C4-2B (cell line): Measurements from ENCODE around the gene NEURL3.
A peak's percentile ranks its signal among the peaks of the same experiment; 100 is the strongest.

Experiments
- H3K27ac ChIP-seq: fragments of 450-650 bp; 2 replicates; pipeline ENCODE4 v1.5.1; 2017
- CTCF ChIP-seq: fragments of 450-650 bp; conservative IDR thresholded peaks from 2 replicates; pipeline ENCODE4 v1.5.1; 2017; ENCODE audit warnings: mild to moderate bottlenecking
- ZFX ChIP-seq: fragments of 450-650 bp; IDR thresholded peaks from 2 replicates; pipeline ENCODE4 v1.6.1; 2017

Gene NEURL3

GRCh38 chr2:96537734-96538486 lies 32.8 kb upstream of the NEURL3 start:
- no peak overlapping the region for H3K27ac ChIP-seq

DNA sequence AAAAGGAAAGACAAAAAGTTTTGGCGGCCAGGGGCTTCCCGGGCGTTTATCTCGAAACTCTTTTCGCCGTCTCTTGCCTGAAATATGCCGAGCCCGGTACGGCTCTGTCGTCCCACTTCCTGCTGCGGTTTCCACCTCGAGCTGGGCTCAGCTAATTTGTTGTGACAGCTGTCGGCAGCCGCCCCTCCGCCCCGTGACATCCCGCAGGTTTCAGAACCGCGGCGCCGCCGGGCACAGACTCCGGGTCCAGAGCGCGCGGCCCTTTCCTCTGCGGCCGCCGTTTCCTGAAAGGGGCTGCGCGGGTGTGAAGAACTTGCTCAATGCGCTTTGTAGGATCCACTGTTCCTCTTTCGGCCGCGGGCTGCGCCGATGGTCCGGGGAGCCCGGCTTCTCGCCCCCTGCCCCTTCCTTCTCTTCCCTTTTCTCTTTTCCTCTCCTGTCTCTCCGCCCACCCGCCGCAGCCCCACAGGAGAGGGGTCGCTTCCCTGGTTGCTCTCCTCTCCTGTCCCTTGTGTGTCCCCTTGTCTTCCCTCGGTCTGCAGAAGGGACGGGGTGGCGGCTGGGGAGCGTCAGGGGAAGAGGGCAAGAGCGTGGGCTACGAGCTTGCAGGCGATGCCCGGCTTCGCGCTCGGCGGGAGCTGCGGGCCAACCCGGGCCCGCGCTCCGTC lies 32.0 kb upstream of the NEURL3 start:
- H3K27ac ChIP-seq: peak overlapping the region; percentile 5; the same call in 1 of the 2 replicates
- no peak for TF ChIP-seq ZFX
- no peak for TF ChIP-seq CTCF

More at GRCh38 chr2:96537734-96538486, 32.8 kb upstream of the NEURL3 start:
- TF ChIP-seq CTCF (no peak), ZFX (no peak)

DNA sequence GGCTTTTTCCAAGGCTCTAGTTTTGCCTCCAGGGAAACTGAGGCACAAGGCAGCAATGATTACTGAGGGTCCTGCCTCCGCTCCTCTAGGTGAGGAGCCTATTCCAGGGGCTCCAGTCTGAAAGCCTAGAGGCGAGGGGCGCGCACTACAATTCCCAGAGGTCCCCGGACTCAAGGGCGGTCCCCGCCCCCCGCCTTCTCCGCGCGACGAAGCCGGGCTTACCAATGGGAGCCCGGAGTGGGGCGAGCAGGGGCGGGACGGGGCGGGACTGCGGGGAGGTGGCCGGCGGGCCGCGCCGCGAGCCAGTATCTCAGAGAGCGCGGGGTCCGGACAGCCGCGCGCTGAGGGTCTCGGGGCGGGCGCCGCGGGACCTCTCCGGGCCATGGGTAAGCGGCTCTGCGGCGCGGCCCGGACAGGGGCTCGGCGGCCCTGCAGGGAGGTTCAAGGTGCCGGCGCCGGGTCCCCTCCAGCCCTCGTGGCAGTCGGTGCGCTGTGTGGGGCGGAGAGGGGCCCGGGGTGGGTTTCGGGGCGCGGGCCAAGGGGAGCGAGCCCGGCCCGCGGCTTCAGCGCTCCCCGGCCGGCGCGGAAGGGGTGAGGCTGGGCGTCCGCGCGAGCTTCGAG lies 31.4 kb upstream of the NEURL3 start, which contains the start of gene ARID5A:
ARID5A (plus strand) TSS at position 308 of the 621 bp plus-strand sequence; CDS start at position 383, 75 bp downstream.
- H3K27ac ChIP-seq: peak within 1 kb of the TSS; percentile 5; the same call in 1 of the 2 replicates
- no peak for TF ChIP-seq ZFX
- no peak for TF ChIP-seq CTCF

DNA sequence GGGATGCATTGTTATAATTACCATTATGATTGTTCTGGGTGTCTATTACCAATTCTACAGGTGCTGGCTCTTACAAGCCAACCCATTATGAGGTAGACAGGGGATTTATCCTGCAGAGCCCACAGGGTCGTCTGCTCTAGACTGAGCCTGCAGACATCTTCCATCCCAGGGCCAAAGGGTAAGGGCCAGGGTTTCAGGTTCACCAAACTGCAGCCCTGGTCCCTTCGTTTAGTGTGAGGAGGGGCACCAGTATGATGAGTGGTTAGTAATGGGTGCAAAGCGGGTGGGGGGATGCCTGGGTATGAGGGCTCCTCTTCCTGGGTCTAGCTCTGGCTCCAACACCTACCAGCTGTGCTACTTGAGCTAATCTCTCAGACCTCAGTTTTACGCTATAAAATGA lies 30.2 kb upstream of the NEURL3 start:
- TF ChIP-seq ZFX: no peak
- no peak for TF ChIP-seq CTCF
- H3K27ac ChIP-seq: no peak overlapping the region

GRCh38 chr2:96534701-96535181 lies 29.6 kb upstream of the NEURL3 start:
- TF ChIP-seq ZFX (no peak), CTCF (no peak)
- no peak overlapping the region for H3K27ac ChIP-seq

DNA sequence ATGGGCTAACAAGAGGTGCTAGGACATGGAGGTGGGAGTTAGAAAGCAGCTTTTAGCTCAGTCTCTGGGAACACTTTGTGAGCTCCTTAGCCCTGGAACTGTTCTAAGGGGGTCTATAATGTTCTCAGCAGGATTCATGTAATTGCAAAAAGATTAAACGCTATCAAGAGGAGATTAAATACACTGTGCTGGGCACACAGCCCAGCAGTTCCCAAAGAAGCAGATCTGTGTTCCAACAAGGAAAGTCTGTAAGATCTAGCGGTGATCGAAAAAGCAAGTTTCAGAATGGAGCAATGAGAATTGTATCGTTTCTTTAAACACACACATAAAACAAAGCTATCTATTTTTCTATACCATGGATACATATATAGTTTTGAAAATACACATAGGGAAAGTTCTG lies 29.0 kb upstream of the NEURL3 start:
- H3K27ac ChIP-seq: no peak overlapping the region
- TF ChIP-seq ZFX (no peak), CTCF (no peak)
